ENCODE results near the gene PTH1R.

The PTH1R gene

GRCh38 chr3:46900356-46900755, 22.8 kb downstream of the PTH1R start:
- TF ChIP-seq, protein P1, sequence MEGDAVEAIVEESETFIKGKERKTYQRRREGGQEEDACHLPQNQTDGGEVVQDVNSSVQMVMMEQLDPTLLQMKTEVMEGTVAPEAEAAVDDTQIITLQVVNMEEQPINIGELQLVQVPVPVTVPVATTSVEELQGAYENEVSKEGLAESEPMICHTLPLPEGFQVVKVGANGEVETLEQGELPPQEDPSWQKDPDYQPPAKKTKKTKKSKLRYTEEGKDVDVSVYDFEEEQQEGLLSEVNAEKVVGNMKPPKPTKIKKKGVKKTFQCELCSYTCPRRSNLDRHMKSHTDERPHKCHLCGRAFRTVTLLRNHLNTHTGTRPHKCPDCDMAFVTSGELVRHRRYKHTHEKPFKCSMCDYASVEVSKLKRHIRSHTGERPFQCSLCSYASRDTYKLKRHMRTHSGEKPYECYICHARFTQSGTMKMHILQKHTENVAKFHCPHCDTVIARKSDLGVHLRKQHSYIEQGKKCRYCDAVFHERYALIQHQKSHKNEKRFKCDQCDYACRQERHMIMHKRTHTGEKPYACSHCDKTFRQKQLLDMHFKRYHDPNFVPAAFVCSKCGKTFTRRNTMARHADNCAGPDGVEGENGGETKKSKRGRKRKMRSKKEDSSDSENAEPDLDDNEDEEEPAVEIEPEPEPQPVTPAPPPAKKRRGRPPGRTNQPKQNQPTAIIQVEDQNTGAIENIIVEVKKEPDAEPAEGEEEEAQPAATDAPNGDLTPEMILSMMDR (IDR thresholded peaks at IDR 0.05; ENCODE audit: borderline replicate concordance, insufficient read depth, low read depth, low read length) = no peak
- no peak overlapping the region for H3K4me3 ChIP-seq (ENCODE audit: low read depth, low read length)

- H3K4me3 ChIP-seq (ENCODE audit: low read depth, low read length) = no peak overlapping the region
- TF ChIP-seq, protein P1 (IDR thresholded peaks at IDR 0.05; ENCODE audit: borderline replicate concordance, insufficient read depth, low read depth, low read length) = no peak
These were observed 23.5 kb downstream of the PTH1R start for GRCh38 chr3:46901061-46901460.

- H3K4me3 ChIP-seq (ENCODE audit: low read depth, low read length) = no peak overlapping the region
- TF ChIP-seq, protein P1 (IDR thresholded peaks at IDR 0.05; ENCODE audit: borderline replicate concordance, insufficient read depth, low read depth, low read length) = no peak
These were observed 24.2 kb downstream of the PTH1R start for GRCh38 chr3:46901591-46902187.

- no peak overlapping the region for H3K4me3 ChIP-seq (ENCODE audit: low read depth, low read length)
- TF ChIP-seq, protein P1 (IDR thresholded peaks at IDR 0.05; ENCODE audit: borderline replicate concordance, insufficient read depth, low read depth, low read length) = no peak
These were observed 24.7 kb downstream of the PTH1R start for GRCh38 chr3:46902188-46902631.

DNA sequence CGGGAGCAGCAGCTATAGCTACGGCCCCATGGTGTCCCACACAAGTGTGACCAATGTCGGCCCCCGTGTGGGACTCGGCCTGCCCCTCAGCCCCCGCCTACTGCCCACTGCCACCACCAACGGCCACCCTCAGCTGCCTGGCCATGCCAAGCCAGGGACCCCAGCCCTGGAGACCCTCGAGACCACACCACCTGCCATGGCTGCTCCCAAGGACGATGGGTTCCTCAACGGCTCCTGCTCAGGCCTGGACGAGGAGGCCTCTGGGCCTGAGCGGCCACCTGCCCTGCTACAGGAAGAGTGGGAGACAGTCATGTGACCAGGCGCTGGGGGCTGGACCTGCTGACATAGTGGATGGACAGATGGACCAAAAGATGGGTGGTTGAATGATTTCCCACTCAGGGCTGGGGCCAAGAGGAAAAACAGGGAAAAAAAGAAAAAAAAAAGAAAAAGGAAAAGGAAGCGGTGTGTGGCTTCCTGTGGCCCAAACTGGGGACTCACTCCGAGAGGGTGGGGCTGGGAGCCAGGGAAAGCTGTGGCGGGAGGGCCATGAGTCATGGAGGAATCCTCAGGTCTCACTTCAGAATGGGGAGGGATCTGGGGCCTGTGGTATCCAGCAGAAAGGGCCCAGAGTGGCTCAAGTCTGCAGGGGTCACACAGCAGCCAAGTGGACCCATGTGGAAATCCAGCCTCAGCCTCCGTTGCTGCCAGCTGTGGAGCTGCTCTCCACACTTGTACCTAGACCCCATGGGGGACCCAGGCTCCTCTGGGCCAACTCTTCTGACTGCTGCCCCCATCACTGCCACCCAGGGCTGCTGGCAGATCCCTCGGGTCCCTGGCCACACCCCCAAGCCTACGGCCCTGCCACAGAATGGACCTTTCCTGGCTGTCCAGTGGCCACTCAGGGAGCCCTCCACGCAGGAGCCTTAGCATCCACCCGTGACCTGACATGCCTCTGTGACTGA, 26.1 kb downstream of the PTH1R start:
- no peak overlapping the region for H3K4me3 ChIP-seq (ENCODE audit: low read depth, low read length)
- TF ChIP-seq, protein P1 (IDR thresholded peaks at IDR 0.05; ENCODE audit: borderline replicate concordance, insufficient read depth, low read depth, low read length) = no peak

DNA sequence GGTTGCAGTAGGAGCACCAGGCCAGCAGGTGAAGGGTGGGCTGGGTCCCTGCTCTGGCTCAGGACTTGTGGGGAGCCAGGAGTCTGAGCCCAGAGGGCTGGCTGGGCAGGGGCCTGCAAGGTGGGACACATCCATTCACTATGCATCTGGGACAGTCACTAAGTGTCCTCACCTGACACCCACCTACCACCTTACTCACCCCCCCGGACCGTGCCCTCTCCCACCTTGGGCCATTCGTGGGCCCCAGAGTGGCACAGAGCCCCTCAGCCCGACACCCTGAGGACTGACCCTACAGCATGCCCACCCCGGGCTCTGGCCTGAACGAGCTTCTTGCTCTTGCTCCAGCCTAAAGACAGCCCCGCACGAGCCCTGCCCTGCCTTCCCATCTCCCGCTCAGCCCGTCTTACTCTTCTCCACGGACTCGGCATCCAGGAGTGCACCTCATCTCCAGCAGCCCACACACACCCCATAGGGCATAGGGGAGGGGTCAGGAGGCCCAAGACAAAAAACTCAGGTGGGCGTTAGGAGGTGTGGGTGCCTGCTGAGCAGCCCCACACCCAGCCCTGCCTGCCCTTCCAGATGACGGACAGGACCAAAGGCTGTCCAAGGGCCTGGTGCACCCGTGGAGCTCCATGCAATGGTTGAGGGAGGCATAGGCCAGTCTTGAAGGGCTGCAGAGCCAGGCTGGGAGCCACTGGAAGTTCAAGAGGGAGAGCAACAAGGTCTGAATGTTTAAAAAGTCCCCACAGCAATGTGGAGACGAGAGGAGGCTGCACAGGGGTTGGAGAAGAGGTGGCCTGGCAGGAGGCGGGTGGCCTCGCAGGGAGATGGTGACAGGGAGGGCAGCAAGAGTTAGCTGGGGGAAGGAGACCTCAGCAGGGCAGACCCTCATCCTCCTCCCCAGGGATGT, 27.0 kb downstream of the PTH1R start:
- TF ChIP-seq, protein P1 (IDR thresholded peaks at IDR 0.05; ENCODE audit: borderline replicate concordance, insufficient read depth, low read depth, low read length) = no peak

More for the DNA sequence above, 27.0 kb downstream of the PTH1R start:
- H3K4me3 ChIP-seq (ENCODE audit: low read depth, low read length) = no peak overlapping the region
